NK-92 treated with Interleukin-12 subunit alpha and Interleukin-12 subunit beta, amount 100 ng/mL, for 24 hours (cell line): Measurements from ENCODE around the gene PRKCH.

Experiments
- DNase-seq: peaks from one replicate; lab custom pipeline; 2025; lab: John Stamatoyannopoulos, UW

Gene PRKCH

GRCh38 chr14:61475316-61475715 lies 153.9 kb downstream of the PRKCH start:
- no peak for DNase-seq

GRCh38 chr14:61476105-61476753 lies 154.8 kb downstream of the PRKCH start:
- no peak for DNase-seq

GRCh38 chr14:61476754-61477410 lies 155.5 kb downstream of the PRKCH start:
- no peak for DNase-seq

- DNase-seq, result no peak
Measured at GRCh38 chr14:61477712-61478462, 156.5 kb downstream of the PRKCH start.

- DNase-seq, result no peak
Measured at GRCh38 chr14:61478971-61479473, 157.6 kb downstream of the PRKCH start.

GRCh38 chr14:61479746-61480502 lies 158.5 kb downstream of the PRKCH start:
- no peak for DNase-seq

- DNase-seq, result no peak
Measured at GRCh38 chr14:61480704-61481285, 159.4 kb downstream of the PRKCH start.

GRCh38 chr14:61481701-61482100 lies 160.3 kb downstream of the PRKCH start:
- DNase-seq, result no peak

GRCh38 chr14:61482348-61483206 lies 161.2 kb downstream of the PRKCH start:
- no peak for DNase-seq

GRCh38 chr14:61483476-61483875 lies 162.1 kb downstream of the PRKCH start:
- no peak for DNase-seq

GRCh38 chr14:61484031-61484430 lies 162.7 kb downstream of the PRKCH start:
- DNase-seq, result no peak

GRCh38 chr14:61484826-61485584 lies 163.6 kb downstream of the PRKCH start:
- no peak for DNase-seq

GRCh38 chr14:61485661-61486060 lies 164.3 kb downstream of the PRKCH start:
- no peak for DNase-seq

- DNase-seq, result no peak
Measured at GRCh38 chr14:61486930-61487495, 165.6 kb downstream of the PRKCH start.

GRCh38 chr14:61488417-61489401 lies 167.3 kb downstream of the PRKCH start:
- DNase-seq, result no peak

GRCh38 chr14:61489512-61489911 lies 168.1 kb downstream of the PRKCH start:
- DNase-seq, result no peak

GRCh38 chr14:61489932-61490331 lies 168.6 kb downstream of the PRKCH start:
- no peak for DNase-seq

GRCh38 chr14:61491224-61491623 lies 169.8 kb downstream of the PRKCH start:
- DNase-seq, result no peak
